ENCODE measurements around the gene PCDH9. TPM values are rescaled to one million over a fixed set of nuclear protein-coding genes. Genes with fewer than 3 reads are reported as not detected.

The PCDH9 gene
- total RNA-seq, 2 donors from 2014 or later, result 0.12 to 0.34 TPM

DNA sequence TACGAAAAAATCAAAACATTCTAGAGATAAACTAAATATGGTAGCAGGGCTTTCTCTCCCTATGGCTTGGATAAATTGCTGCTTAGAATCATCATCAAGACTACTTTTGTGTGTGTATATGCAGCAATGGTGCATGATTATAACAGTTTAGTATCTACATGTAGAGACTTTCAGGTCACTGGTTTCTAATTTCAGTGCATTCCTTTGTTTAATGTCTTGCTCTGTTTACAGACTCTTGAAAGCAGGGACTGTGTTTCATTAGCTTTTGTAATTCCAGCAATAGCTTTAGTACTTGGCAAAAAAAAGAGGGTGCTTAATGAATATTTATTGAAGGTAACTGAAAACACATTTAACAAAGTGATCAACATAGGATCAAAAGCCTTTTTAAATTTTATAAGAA lies 420.7 kb downstream of the PCDH9 start:
- Mint-ChIP-seq H3K9me3 (peaks cover 3 to 4% of the 10 kb centered on the region in 2 donors), H3K27ac (no peak overlapping the region), H3K4me1 (ENCODE audit: low read depth) (no peaks in the 10 kb centered on the region), H3K27me3 (ENCODE audit: low read depth) (no peaks in the 10 kb centered on the region), H3K36me3 (ENCODE audit: insufficient read depth in 2 of 2) (no peaks in the 10 kb centered on the region), H3K4me3 (no peak overlapping the region)
- ATAC-seq (replicated peaks in 1 of 2) (no peak), DNase-seq (no peak)

GRCh38 chr13:66807251-66807650 lies 422.9 kb downstream of the PCDH9 start:
- peaks cover 1 to 3% of the 10 kb centered on the region in 2 donors for H3K9me3 Mint-ChIP-seq
- ATAC-seq (replicated peaks in 1 of 2) (no peak), DNase-seq (no peak)
- H3K4me1 Mint-ChIP-seq (ENCODE audit: low read depth), result no peaks in the 10 kb centered on the region
- H3K4me3 Mint-ChIP-seq, result no peak overlapping the region
- H3K27me3 Mint-ChIP-seq (ENCODE audit: low read depth), result no peaks in the 10 kb centered on the region
- H3K27ac Mint-ChIP-seq, result no peak overlapping the region
- H3K36me3 Mint-ChIP-seq (ENCODE audit: insufficient read depth in 2 of 2), result no peaks in the 10 kb centered on the region

GRCh38 chr13:66805657-66806056 lies 424.5 kb downstream of the PCDH9 start:
- no peaks in the 10 kb centered on the region for H3K36me3 Mint-ChIP-seq (ENCODE audit: insufficient read depth in 2 of 2)
- ATAC-seq (replicated peaks in 1 of 2) (no peak), DNase-seq (no peak)
- H3K27me3 Mint-ChIP-seq (ENCODE audit: low read depth), result no peaks in the 10 kb centered on the region
- H3K4me1 Mint-ChIP-seq (ENCODE audit: low read depth), result no peaks in the 10 kb centered on the region
- peaks cover 0 to 1% of the 10 kb centered on the region in 2 donors for H3K9me3 Mint-ChIP-seq
- H3K27ac Mint-ChIP-seq, result no peak overlapping the region
- H3K4me3 Mint-ChIP-seq, result no peak overlapping the region

DNA sequence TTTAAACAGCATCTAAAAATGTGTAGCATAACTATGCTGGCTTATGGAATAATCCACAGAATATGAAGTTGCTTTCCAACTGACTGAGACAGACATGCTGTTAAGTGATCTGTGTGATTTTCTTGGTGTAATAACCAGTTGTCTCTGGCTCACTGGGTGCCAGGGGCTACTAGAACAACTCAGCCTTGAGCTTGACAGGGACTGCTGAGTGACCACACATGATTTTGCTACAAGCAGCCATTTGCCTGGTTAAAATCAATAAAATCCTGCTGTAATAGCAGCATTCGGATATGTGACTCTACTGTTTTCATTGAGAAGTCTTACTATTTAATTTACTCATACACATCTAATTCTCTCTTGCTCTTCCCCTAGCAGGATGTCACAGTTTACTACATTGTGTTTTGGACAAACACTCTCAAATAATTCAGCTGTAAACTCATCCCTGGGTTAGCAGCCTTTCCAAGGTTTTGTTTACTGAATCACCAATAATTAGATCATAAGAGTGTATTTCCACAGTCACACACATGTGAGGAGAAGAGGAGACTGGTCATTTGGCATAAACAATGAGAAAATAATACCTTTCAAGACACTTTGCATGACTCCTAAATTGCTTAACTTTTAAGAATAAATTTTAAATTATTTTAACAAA lies 426.2 kb downstream of the PCDH9 start:
- H3K4me3 Mint-ChIP-seq, result no peak overlapping the region
- no peak overlapping the region for H3K27ac Mint-ChIP-seq
- no peaks in the 10 kb centered on the region for H3K36me3 Mint-ChIP-seq (ENCODE audit: insufficient read depth in 2 of 2)
- no peaks in the 10 kb centered on the region for H3K4me1 Mint-ChIP-seq (ENCODE audit: low read depth)
- no peaks in the 10 kb centered on the region for H3K27me3 Mint-ChIP-seq (ENCODE audit: low read depth)
- peaks cover 0 to 1% of the 10 kb centered on the region in 2 donors for H3K9me3 Mint-ChIP-seq
- ATAC-seq (replicated peaks in 1 of 2) (no peak), DNase-seq (no peak)

- H3K27me3 Mint-ChIP-seq (ENCODE audit: low read depth), result no peaks in the 10 kb centered on the region
- H3K36me3 Mint-ChIP-seq (ENCODE audit: insufficient read depth in 2 of 2), result no peaks in the 10 kb centered on the region
- no peak overlapping the region for H3K27ac Mint-ChIP-seq
- no peak overlapping the region for H3K4me3 Mint-ChIP-seq
- no peaks in the 10 kb centered on the region for H3K4me1 Mint-ChIP-seq (ENCODE audit: low read depth)
- DNase-seq, result no peak
- no peak for ATAC-seq (replicated peaks in 1 of 2)
- H3K9me3 Mint-ChIP-seq, result peaks cover 0 to 1% of the 10 kb centered on the region in 2 donors
These were observed 426.9 kb downstream of the PCDH9 start for GRCh38 chr13:66803013-66803807.

- Mint-ChIP-seq H3K4me1 (ENCODE audit: low read depth) (no peaks in the 10 kb centered on the region), H3K9me3 (peaks cover 0 to 1% of the 10 kb centered on the region in 2 donors), H3K4me3 (no peak overlapping the region), H3K27ac (no peak overlapping the region), H3K36me3 (ENCODE audit: insufficient read depth in 2 of 2) (no peaks in the 10 kb centered on the region), H3K27me3 (ENCODE audit: low read depth) (no peaks in the 10 kb centered on the region)
- DNase-seq, result no peak
- ATAC-seq (replicated peaks in 1 of 2), result no peak
These were observed 434.5 kb downstream of the PCDH9 start for GRCh38 chr13:66795636-66796035.

- Mint-ChIP-seq H3K9me3 (peaks cover 0 to 1% of the 10 kb centered on the region in 2 donors), H3K4me1 (ENCODE audit: low read depth) (no peaks in the 10 kb centered on the region), H3K4me3 (no peak overlapping the region), H3K27ac (no peak overlapping the region), H3K36me3 (ENCODE audit: insufficient read depth in 2 of 2) (no peaks in the 10 kb centered on the region), H3K27me3 (ENCODE audit: low read depth) (no peaks in the 10 kb centered on the region)
- ATAC-seq (replicated peaks in 1 of 2), result no peak
- DNase-seq, result no peak
These were observed 435.6 kb downstream of the PCDH9 start for GRCh38 chr13:66794340-66795031.

DNA sequence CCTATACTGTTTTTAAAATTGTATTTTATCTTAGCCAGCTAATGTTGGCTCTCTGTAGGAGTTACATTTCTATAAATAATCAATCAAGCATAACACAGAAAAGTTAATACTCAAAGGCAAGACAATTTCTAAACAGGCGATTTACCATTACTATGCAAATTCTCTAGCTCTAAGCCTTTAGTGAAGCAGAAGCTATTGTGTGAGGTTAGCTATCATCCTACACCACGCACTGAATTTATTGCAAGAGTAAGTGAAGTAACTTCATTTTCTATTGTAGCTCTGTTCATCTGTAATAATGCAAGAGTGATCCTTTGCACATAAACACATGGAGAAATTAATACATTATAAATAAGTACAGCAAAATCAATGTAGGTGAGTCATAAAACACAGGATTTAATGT lies 439.3 kb downstream of the PCDH9 start:
- Mint-ChIP-seq H3K4me1 (ENCODE audit: low read depth) (no peaks in the 10 kb centered on the region), H3K36me3 (ENCODE audit: insufficient read depth in 2 of 2) (no peaks in the 10 kb centered on the region), H3K27ac (no peak overlapping the region), H3K27me3 (ENCODE audit: low read depth) (no peaks in the 10 kb centered on the region), H3K9me3 (peaks cover 0 to 3% of the 10 kb centered on the region in 2 donors), H3K4me3 (no peak overlapping the region)
- ATAC-seq (replicated peaks in 1 of 2) (no peak), DNase-seq (no peak)

GRCh38 chr13:66781241-66781640 lies 448.9 kb downstream of the PCDH9 start:
- ATAC-seq (replicated peaks in 1 of 2) (no peak), DNase-seq (no peak)
- no peaks in the 10 kb centered on the region for H3K4me1 Mint-ChIP-seq (ENCODE audit: low read depth)
- peaks cover 2% of the 10 kb centered on the region in 2 donors for H3K9me3 Mint-ChIP-seq
- no peak overlapping the region for H3K4me3 Mint-ChIP-seq
- no peaks in the 10 kb centered on the region for H3K36me3 Mint-ChIP-seq (ENCODE audit: insufficient read depth in 2 of 2)
- no peak overlapping the region for H3K27ac Mint-ChIP-seq
- no peaks in the 10 kb centered on the region for H3K27me3 Mint-ChIP-seq (ENCODE audit: low read depth)

- ATAC-seq (replicated peaks in 1 of 2), result no peak
- no peak overlapping the region for H3K4me3 Mint-ChIP-seq
- no peaks in the 10 kb centered on the region for H3K4me1 Mint-ChIP-seq (ENCODE audit: low read depth)
- no peaks in the 10 kb centered on the region for H3K36me3 Mint-ChIP-seq (ENCODE audit: insufficient read depth in 2 of 2)
- H3K27me3 Mint-ChIP-seq (ENCODE audit: low read depth), result no peaks in the 10 kb centered on the region
- H3K9me3 Mint-ChIP-seq, result peaks cover 2 to 3% of the 10 kb centered on the region in 2 donors
- no peak for DNase-seq
- no peak overlapping the region for H3K27ac Mint-ChIP-seq
These were observed 449.3 kb downstream of the PCDH9 start for GRCh38 chr13:66780814-66781213.

DNA sequence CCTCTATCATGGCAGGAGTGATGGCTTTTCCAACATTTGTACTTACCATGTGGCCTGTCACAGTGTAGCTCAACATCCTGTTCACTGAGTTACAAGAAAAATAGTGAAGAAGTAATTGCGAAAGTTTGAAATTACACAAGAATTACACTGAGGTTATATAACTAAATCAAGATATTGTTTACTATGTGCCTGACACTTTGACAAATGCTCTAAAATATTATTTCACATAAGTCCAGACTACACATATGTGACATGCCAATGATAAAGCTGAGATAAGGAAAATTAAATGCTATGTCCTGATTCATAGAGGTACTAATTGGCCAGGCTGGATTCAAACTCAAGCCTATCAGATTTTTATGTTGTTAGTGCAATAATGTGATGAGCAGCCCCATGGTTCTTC lies 451.7 kb downstream of the PCDH9 start:
- Mint-ChIP-seq H3K36me3 (ENCODE audit: insufficient read depth in 2 of 2) (no peaks in the 10 kb centered on the region), H3K4me3 (no peak overlapping the region), H3K27ac (no peak overlapping the region), H3K27me3 (ENCODE audit: low read depth) (no peaks in the 10 kb centered on the region), H3K4me1 (ENCODE audit: low read depth) (no peaks in the 10 kb centered on the region), H3K9me3 (peaks cover 2 to 4% of the 10 kb centered on the region in 2 donors)
- no peak for DNase-seq
- no peak for ATAC-seq (replicated peaks in 1 of 2)

GRCh38 chr13:66775196-66775595 lies 454.9 kb downstream of the PCDH9 start:
- H3K36me3 Mint-ChIP-seq (ENCODE audit: insufficient read depth in 2 of 2), result no peaks in the 10 kb centered on the region
- no peak for DNase-seq
- H3K4me1 Mint-ChIP-seq (ENCODE audit: low read depth), result no peaks in the 10 kb centered on the region
- H3K9me3 Mint-ChIP-seq, result peaks cover 2 to 6% of the 10 kb centered on the region in 2 donors
- ATAC-seq (replicated peaks in 1 of 2), result no peak
- H3K4me3 Mint-ChIP-seq, result no peak overlapping the region
- no peak overlapping the region for H3K27ac Mint-ChIP-seq
- H3K27me3 Mint-ChIP-seq (ENCODE audit: low read depth), result no peaks in the 10 kb centered on the region

DNA sequence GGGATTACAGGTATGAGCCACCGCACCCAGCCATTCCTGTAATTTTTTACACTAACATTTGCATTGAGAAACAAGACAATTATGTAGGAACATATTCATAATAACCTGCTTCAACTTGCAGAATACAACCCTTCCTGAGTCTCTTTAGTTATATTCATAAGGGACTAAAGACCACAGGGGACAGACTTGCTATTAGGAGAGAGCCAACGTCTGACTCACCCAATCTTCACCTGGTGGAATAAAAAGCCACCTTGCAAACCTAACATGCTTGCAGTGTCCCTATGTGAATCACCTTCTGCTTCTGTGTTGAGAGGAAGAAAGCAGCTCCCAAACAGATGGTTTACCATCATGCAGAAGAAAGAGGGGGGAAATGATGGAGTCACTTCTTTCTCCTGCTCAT lies 456.1 kb downstream of the PCDH9 start:
- no peaks in the 10 kb centered on the region for H3K4me1 Mint-ChIP-seq (ENCODE audit: low read depth)
- H3K27me3 Mint-ChIP-seq (ENCODE audit: low read depth), result no peaks in the 10 kb centered on the region
- no peaks in the 10 kb centered on the region for H3K36me3 Mint-ChIP-seq (ENCODE audit: insufficient read depth in 2 of 2)
- no peak overlapping the region for H3K27ac Mint-ChIP-seq
- peaks cover 2 to 6% of the 10 kb centered on the region in 2 donors for H3K9me3 Mint-ChIP-seq
- DNase-seq (no peak), ATAC-seq (replicated peaks in 1 of 2) (no peak)
- H3K4me3 Mint-ChIP-seq, result no peak overlapping the region
